COLO829 (cell line): Measurements from ENCODE around the gene PCDHB9.
A peak's percentile ranks its signal among the peaks of the same experiment; 100 is the strongest.
"Not testable (repeated sequence)": the region's sequence is repeated elsewhere in the genome, so short reads cannot be mapped to it uniquely, and the experiment has no call there.

ENCODE experiments used
- DNase-seq: peaks from one replicate; pipeline ENCODE4 v3.0.0; 2012; ENCODE audit warnings: low spot score

Gene PCDHB9

DNA sequence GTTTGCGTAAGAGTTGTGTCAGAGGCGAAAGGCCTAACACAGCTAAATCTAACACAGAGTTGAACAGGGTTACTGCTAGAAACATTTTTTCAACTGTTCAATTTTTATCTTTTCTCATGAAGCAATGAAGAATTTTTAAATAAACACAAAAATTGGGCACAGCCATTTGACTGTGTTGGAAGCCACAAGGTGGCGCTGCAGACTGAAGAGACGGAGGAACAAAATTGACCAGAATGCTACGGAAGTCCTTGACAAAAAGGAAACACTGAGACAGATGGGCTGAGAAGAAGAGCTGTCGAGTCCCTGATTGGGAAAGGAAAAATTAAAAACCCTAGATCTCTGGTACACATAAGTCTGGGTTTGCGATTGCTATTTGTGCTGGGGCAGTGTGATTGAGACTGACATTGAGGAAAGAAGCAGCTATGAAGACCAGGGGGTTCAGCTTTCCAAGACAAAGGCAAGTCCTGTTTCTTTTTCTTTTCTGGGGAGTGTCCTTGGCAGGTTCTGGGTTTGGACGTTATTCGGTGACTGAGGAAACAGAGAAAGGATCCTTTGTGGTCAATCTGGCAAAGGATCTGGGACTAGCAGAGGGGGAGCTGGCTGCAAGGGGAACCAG is at the start of gene PCDHB9:
Gene PCDHB9 (plus strand): TSS at position 265 of the 616 bp plus-strand sequence. CDS start 158 bp downstream, at position 423.
- peak; percentile 34 for DNase-seq

DNA sequence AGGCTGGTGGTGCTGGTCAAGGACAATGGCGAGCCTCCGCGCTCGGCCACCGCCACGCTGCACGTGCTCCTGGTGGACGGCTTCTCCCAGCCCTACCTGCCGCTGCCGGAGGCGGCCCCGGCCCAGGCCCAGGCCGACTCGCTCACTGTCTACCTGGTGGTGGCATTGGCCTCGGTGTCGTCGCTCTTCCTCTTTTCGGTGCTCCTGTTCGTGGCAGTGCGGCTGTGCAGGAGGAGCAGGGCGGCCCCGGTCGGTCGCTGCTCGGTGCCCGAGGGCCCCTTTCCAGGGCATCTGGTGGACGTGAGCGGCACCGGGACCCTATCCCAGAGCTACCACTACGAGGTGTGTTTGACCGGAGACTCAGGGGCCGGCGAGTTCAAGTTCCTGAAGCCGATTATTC is 49.6 kb upstream of the PCDHB9 start:
- DNase-seq = not testable (repeated sequence)

DNA sequence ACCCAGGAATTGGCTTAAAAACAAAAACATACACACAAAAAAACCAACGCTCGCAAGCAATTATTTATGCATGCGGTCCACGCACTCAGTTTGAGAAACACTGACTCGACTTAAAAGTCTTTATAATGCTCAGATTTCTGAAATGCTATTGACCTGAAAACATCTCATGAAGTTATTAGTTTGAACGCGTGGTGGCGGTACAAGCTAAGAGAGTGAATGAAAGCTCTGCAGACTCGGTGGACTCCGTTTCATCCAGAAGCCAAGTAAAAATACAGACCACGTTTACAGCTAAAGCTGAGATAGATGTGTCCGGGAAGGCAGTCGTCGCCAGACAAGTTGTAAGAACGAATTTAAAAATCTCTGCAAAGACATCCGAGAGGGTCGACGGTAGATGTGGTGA is 37.1 kb upstream of the PCDHB9 start, which contains the start of gene PCDHB6:
Gene PCDHB6 (plus strand): TSS at position 246 of the 400 bp plus-strand sequence. CDS start 201 bp downstream, outside the sequence.
- peak; percentile 51 for DNase-seq

GRCh38 chr5:141150224-141150992 is 36.6 kb upstream of the PCDHB9 start:
- no peak for DNase-seq

GRCh38 chr5:141150993-141151325 is 36.0 kb upstream of the PCDHB9 start:
- no peak for DNase-seq

- not testable (repeated sequence) for DNase-seq
Measured at GRCh38 chr5:141151632-141152031, 35.3 kb upstream of the PCDHB9 start.

DNA sequence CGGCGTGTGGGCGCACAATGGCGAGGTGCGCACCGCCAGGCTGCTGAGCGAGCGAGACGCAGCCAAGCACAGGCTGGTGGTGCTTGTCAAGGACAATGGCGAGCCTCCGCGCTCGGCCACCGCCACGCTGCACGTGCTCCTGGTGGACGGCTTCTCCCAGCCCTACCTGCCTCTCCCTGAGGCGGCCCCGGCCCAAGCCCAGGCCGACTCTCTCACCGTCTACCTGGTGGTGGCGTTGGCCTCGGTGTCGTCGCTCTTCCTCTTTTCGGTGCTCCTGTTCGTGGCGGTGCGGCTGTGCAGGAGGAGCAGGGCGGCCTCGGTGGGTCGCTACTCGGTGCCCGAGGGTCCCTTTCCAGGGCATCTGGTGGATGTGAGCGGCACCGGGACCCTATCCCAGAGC is 34.9 kb upstream of the PCDHB9 start:
- not testable (repeated sequence) for DNase-seq

DNA sequence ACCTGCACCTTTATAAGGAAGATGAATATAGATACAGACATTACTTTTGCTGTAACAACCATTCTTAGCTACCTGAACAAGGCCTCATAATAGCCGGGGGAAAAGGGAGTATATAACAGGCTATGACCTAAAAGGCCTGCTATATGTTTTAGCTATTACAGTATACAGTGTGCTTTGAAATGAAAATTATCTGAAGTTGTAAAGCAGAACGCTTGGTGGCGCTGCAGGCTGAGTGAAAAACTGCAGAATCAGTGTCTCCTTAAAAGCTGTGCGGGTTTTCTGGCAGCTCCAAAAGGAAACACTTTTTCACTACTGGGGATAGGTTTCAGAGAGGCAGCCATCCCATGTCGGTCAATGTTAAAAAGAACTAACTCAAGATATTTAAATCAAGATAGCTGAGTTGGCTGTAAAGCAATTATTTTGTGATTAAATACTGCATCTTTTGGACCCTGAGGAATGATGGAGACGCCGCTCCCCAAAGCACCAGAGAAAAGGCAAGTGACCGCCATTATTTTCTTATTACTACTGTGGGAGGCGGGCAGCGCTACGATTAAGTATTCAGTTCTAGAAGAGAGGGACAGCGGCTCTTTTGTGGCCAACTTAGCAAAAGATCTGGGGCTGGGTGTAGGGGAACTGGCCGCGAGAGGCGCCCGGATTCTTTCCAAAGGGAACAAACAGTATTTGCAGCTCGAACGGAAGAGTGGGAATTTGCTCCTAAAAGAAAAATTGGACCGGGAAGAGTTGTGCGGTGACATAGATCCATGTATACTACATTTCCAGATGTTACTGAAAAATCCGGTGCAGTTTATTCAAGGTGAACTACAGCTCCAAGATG is 31.2 kb upstream of the PCDHB9 start:
- DNase-seq = peak; percentile 13

DNA sequence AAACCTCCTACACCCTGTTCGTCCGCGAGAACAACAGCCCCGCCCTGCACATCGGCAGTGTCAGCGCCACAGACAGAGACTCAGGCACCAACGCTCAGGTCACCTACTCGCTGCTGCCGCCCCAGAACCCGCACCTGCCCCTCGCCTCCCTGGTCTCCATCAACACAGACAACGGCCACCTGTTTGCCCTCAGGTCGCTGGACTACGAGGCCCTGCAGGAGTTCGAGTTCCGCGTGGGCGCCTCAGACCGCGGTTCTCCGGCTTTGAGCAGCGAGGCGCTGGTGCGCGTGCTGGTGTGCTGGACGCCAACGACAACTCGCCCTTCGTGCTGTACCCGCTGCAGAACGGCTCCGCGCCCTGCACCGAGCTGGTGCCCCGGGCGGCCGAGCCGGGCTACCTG is 29.6 kb upstream of the PCDHB9 start:
- not testable (repeated sequence) for DNase-seq

DNA sequence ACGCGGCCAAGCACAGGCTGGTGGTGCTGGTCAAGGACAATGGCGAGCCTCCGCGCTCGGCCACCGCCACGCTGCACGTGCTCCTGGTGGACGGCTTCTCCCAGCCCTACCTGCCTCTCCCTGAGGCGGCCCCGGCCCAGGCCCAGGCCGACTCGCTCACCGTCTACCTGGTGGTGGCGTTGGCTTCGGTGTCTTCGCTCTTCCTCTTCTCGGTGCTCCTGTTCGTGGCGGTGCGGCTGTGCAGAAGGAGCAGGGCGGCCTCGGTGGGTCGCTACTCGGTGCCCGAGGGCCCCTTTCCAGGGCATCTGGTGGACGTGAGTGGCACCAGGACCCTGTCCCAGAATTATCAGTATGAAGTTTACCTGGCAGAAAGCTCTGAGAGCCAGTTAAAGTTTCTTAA is 29.1 kb upstream of the PCDHB9 start:
- not testable (repeated sequence) for DNase-seq

- DNase-seq = peak; percentile 45
Measured at GRCh38 chr5:141172381-141173204, 14.4 kb upstream of the PCDHB9 start, which contains the start of gene PCDHB7. PCDHB7 (plus strand) TSS chr5:141172644; CDS start chr5:141172836, 192 bp downstream.

GRCh38 chr5:141174291-141175104 is 12.5 kb upstream of the PCDHB9 start:
- DNase-seq = not testable (repeated sequence)

GRCh38 chr5:141175933-141176332 is 11.0 kb upstream of the PCDHB9 start:
- DNase-seq = no peak

- not testable (repeated sequence) for DNase-seq
Measured at GRCh38 chr5:141177577-141178191, 9.3 kb upstream of the PCDHB9 start, which contains the start of gene PCDHB8. PCDHB8 (plus strand) TSS chr5:141177790; CDS start chr5:141178035, 245 bp downstream.

- not testable (repeated sequence) for DNase-seq
Measured at GRCh38 chr5:141179371-141179770, 7.6 kb upstream of the PCDHB9 start.

GRCh38 chr5:141179876-141180275 is 7.1 kb upstream of the PCDHB9 start:
- not testable (repeated sequence) for DNase-seq

GRCh38 chr5:141180313-141180712 is 6.6 kb upstream of the PCDHB9 start:
- no peak for DNase-seq

DNA sequence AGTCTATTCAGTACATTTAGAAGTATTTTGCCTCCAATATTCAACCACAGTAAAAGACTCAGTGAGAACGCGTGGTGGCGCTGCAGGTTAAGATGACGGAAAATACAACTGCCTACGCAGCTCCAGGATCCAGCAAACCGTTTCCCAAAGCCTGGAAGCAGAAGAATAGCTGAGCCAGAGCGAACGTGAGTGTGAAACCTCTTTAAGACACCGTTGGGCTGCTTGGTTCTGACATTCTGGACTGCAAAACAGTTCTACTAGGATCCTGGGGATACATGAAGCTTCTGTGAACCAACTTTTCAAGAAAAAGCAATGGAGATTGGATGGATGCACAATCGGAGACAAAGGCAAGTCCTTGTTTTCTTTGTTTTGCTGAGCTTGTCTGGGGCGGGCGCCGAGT is 4.7 kb upstream of the PCDHB9 start, which contains the start of gene PCDHB16:
Gene PCDHB16 (plus strand): TSS at position 140 of the 400 bp plus-strand sequence. CDS start 173 bp downstream, at position 313.
- DNase-seq = peak; percentile 55

GRCh38 chr5:141184117-141184855 is 2.7 kb upstream of the PCDHB9 start:
- DNase-seq = not testable (repeated sequence)
